Frontal cortex (tissue), 4 donors: ENCODE data around the gene GMPR2. TPM values are rescaled to one million over a fixed set of nuclear protein-coding genes. Genes with fewer than 3 reads are reported as not detected.

Experiments used
- DNase-seq, 2 donors: peaks; one replicate each; pipeline ENCODE4 v3.0.0; 2012; ENCODE audit warnings: low spot score in 2 of 2
- FAIRE-seq: peaks from 2 replicates; lab custom pipeline; 2012; peaks lifted over from hg19 to GRCh38; lab: Jason Lieb, UNC
- small RNA-seq: library from RNA; depleted of rRNA; stranded (forward); fragments of <200 nt; gene quantifications from one replicate; pipeline ENCODE3, GENCODE V24; 2014
- total RNA-seq: library from RNA; depleted of rRNA; stranded (reverse); fragments of >200 nt; gene quantifications from one replicate; pipeline ENCODE4 v1.2.3, GENCODE V29; 2014
- donor health status: control.
- donor health status: control.
- donor health status: control.

The GMPR2 gene
- total RNA-seq, 1 donor from 2014 or later, result 51.8 TPM

DNA sequence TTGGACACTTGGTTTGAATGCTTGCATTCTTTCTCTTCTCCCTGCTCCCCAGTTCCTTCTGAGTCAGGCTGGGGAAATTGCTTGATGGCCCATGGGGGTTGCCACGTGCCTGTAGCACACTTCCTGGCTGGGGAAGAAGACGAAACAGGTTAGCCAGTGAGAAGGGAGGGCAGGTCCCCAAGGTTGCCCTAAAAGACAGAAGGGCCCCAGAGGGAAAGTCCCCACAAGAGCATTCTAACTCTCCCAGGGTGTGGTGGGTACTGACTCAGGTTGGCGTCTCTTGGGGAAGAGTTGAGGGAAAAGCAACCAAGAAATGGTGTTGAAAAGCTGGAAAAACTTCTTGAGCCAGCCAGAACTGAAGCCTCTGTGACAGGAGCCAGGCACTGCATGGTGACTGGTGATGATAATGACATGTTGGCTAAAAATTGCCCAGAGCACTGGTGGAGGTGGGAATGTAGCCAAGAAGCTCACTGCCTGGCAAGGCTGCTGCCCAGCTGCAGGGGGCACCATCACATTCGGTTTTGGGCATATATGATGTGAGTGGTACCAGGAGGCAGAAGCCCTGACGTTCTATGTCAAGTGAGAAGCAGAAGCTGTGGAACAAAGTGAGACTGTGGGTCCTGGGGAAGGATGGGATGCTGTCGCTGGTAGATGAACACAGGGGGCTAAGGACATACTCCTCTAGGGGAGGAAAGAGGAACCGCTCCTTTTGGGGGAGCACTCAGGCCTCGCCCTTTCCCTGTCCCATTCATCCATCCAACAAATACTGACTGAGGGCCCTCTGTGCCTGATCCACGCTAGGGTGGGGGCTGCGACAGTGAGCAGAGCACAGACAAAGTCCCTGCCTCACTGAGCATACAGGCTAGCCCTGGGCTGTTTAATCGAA, 46.8 kb downstream of the GMPR2 start:
- DNase-seq (no peak), FAIRE-seq (no peak)

DNA sequence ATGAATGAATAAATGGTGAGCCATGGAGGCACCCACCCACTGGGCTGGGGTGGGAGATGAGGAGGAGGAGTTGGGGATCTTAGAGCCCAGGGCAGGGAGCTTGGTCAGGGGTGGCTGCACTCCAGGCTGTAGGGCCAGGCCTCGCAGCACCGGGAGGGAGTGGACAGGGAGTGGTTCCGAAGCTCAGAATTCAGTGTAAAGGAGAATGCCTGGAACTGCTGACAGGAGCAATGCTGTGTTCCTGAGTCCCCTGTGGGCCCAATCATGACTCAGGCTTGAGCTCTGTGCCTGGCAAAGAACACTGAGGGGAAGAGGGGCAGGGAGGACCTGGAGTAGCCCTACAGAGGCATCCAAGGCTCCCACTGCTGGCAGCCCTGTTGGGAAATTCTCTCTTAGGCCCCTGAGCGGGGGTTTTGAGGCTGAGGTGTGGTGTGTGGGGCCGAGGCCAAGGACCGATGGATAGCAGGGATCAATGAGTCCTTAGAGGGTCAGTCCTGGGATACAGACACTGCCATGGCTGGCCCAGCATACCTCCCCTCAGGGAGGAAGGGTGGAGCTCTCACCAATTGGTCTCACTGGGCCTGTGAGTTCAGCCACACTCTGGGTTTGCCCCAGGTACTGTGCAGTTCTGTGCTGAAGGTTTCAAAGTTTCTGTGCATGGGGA, 48.2 kb downstream of the GMPR2 start:
- no peak for DNase-seq
- no peak for FAIRE-seq

DNA sequence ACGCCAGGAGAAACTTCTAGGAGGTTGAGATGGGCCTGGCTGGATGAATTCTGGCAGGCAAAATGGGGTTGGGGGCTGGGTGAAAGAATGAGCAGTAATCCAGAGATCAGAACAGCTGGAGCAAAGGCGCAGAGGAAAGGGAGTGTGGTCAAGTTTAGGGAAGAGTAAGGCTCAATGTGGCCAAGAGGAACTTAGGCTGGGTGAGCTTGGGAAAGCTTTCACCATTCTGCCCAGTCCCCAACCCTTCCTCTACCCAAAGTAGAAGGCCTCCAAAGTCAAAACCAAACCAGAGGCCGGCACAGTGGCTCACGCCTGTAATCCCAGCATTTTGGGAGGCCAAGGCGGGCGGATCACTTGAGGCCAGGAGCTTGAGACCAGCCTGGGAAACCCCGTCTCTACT, 48.9 kb downstream of the GMPR2 start:
- DNase-seq (no peak), FAIRE-seq (no peak)

DNA sequence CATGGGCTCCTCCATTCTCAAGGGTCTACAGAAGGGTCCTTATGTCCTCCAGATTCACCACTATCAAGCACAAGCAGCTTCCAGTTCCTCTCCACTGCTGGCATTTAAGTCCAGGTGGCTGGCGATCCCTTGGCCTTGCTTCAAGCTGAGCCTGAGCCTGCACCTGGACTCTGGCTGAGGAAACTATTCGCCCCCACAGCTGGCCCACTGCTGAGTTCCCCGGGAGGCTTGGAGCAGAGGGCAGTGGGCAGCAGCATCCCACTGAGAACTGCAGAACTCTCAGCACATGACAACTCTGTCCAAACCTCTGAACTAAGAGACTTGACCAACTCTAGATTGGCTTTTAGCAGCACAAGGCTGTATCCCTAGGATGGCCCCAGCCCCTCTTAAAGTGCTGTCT, 50.0 kb downstream of the GMPR2 start:
- FAIRE-seq, result no peak
- no peak for DNase-seq

DNA sequence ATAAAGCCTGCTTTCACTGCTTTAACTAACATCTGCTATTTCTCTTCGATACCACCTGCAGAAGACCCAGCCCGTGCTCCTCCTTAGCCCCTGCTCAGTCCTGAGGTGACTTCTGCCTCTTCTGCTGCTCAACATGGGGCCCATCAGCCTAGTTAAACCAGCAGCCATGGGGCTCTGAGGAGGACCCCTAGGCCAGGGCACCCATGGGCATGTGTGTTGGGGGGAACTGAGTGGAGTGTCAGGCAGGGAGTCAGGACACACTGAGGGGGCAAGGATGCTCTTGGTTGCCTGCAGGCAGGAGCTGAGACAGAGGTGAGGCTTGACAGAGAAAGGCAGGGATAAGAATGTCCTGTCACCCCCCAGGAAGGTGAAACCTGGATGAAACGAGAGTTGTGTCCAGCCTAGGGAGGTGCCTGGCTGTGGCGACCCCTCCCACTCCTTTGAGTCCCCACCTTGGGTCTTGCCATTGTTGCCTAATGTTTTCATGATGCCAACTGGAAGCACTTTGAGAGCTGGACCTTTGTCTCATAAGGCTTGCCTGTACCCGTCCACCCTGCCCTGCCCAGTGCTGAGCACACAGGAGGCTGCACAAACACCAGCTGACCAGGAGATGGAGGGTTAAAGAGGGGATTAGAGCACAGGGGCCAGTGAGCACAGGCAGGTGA, 51.2 kb downstream of the GMPR2 start:
- DNase-seq, result no peak
- FAIRE-seq, result no peak

DNA sequence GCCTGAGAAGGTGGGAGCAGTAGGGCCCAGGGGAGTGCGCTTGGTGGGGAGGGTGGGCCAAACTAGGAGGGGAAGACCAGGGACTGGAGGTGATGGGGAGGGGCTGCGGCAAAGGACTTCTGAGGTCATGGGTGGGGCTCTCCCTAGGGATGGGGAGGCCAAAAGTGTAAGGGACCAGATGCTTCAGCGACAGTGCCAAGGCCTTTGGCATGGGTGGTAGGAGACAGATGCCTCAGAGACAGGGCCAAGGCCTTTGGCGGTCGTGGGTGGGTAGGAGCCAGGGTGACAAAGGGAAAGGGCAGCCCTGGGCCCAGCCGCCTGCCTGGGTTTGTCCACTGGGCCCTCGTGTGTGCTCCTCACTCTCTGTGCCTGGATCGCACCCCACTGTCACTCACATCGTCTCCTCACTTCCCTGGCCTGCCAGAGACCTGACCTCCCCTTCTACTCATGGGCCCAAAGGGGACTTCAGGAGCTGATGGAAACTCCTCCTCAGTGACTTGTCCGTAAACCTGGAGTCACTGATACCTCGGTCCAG, 51.8 kb downstream of the GMPR2 start:
- DNase-seq (no peak), FAIRE-seq (no peak)

DNA sequence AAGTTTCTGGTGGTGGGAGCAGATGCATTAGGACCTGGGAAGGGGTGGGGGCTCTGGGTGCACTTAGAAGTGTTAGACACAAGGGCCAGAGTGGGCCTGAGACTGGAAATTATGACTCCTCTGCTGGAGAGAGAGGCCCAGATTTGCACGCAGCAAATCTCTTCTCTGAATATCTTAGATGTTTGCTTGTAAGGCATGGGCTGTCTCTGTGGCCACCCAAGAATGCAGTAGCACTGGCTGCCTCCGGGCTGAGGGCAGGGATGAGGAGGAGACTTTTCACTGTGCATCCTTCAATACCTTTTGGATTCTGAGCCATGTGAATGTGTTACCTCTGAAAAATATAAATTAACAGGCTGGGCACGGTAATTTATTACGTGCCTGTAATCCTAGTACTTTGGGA, 52.6 kb downstream of the GMPR2 start:
- no peak for FAIRE-seq
- DNase-seq, result no peak

DNA sequence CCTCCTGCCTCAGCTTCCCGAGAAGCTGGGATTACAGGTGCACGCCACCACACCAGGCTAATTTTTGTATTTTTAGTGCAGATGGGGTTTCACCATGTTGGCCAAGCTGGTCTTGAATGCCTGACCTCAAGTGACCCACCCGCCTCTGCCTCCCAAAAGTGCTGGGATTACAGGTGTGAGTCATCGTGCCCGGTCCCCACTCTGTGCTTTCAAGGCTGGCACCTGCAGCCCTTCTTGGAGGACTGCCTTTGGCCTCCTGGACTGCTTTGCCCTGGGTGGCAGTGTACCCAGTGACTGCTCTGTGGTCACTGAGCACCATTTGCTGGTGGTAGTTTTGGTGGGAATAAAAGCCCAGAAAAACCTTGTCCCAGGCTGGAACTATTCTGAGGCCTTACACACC, 54.3 kb downstream of the GMPR2 start:
- DNase-seq (no peak), FAIRE-seq (no peak)

Small RNAs within 50 kb of the gene (small RNA-seq; reads per million reads assigned to genes)
- gene AL136295.4 (not detected), gene CHMP4A (not detected), gene MDP1 (0.10 reads per million)

Other genes starting within 250 kb of the GMPR2 start
- 3.3 TPM for gene DHRS4L2, start 244.0 kb upstream of the GMPR2 start, total RNA-seq
- 18.8 TPM for gene CARMIL3, start 180.9 kb upstream of the GMPR2 start, total RNA-seq
- gene CPNE6, start 161.4 kb upstream of the GMPR2 start, total RNA-seq, result 35.5 TPM
- gene PCK2, start 138.6 kb upstream of the GMPR2 start, total RNA-seq, result 1.6 TPM
- gene DCAF11, start 118.2 kb upstream of the GMPR2 start, total RNA-seq, result 56.7 TPM
- 1.2 TPM for gene NRL, start 118.0 kb upstream of the GMPR2 start, total RNA-seq
- 0.41 TPM for gene FITM1, start 102.3 kb upstream of the GMPR2 start, total RNA-seq
- gene PSME1, start 96.7 kb upstream of the GMPR2 start, total RNA-seq, result 20.4 TPM
- 8.6 TPM for gene EMC9, start 91.3 kb upstream of the GMPR2 start, total RNA-seq
- 25.7 TPM for gene PSME2, start 86.3 kb upstream of the GMPR2 start, total RNA-seq
- gene RNF31, start 85.4 kb upstream of the GMPR2 start, total RNA-seq, result 23.2 TPM
- 12.2 TPM for gene IRF9, start 71.7 kb upstream of the GMPR2 start, total RNA-seq
- 15.1 TPM for gene REC8, start 60.8 kb upstream of the GMPR2 start, total RNA-seq
- 12.6 TPM for gene IPO4, start 44.1 kb upstream of the GMPR2 start, total RNA-seq
- gene TM9SF1, start 37.5 kb upstream of the GMPR2 start, total RNA-seq, result 9.8 TPM
- gene TSSK4, start 27.2 kb upstream of the GMPR2 start, total RNA-seq, result not detected
- gene CHMP4A, start 19.4 kb upstream of the GMPR2 start, total RNA-seq, result 40.4 TPM
- 18.8 TPM for gene MDP1, start 16.9 kb upstream of the GMPR2 start, total RNA-seq
- gene NEDD8, start 562 bp upstream of the GMPR2 start, total RNA-seq, result 62.8 TPM
- 42.4 TPM for gene TINF2, start 9.7 kb downstream of the GMPR2 start, total RNA-seq
- 0.82 TPM for gene TGM1, start 30.2 kb downstream of the GMPR2 start, total RNA-seq
- 25.7 TPM for gene RABGGTA, start 38.7 kb downstream of the GMPR2 start, total RNA-seq
- 8.2 TPM for gene DHRS1, start 66.9 kb downstream of the GMPR2 start, total RNA-seq
- 22.8 TPM for gene NOP9, start 66.9 kb downstream of the GMPR2 start, total RNA-seq
- 2.0 TPM for gene CIDEB, start 75.0 kb downstream of the GMPR2 start, total RNA-seq
- 1.6 TPM for gene LTB4R2, start 77.2 kb downstream of the GMPR2 start, total RNA-seq
- gene LTB4R, start 78.6 kb downstream of the GMPR2 start, total RNA-seq, result 1.2 TPM
- gene ADCY4, start 102.1 kb downstream of the GMPR2 start, total RNA-seq, result 0.82 TPM
- gene RIPK3, start 107.1 kb downstream of the GMPR2 start, total RNA-seq, result under 0.01 TPM
- gene NFATC4, start 135.3 kb downstream of the GMPR2 start, total RNA-seq, result 2.9 TPM
- gene NYNRIN, start 166.1 kb downstream of the GMPR2 start, total RNA-seq, result 9.8 TPM
- not detected for gene CBLN3, start 196.7 kb downstream of the GMPR2 start, total RNA-seq
- 13.9 TPM for gene KHNYN, start 197.0 kb downstream of the GMPR2 start, total RNA-seq
- 16.3 TPM for gene SDR39U1, start 209.8 kb downstream of the GMPR2 start, total RNA-seq